GM12878 (cell line): ENCODE results near the gene BLNK. TPM values are rescaled to one million over a fixed set of nuclear protein-coding genes. Genes with fewer than 3 reads are reported as not detected.

Experiments used
- ATAC-seq: fragments of 200-7000 bp; cut with Tn5 transposase; 3 replicates; pipeline ENCODE4 v1.9.1; 2020; ENCODE audit warnings: mild to moderate bottlenecking, moderate library complexity
- BruUV-seq: library from RNA; stranded (reverse); fragments of 400-500 nt; replicated peaks from 2 replicates; lab custom pipeline; 2021; lab: Mats Ljungman, UMichigan
- CTCF ChIA-PET: fragments of 300-600 bp; sonication (Branson Sonifier 250); formaldehyde crosslinking; extraction: SDS; loops from one replicate; lab custom pipeline; 2021; ENCODE audit warnings: inconsistent platforms; lab: Yijun Ruan, JAX
- POLR2A ChIA-PET: fragments of 350-600 bp; formaldehyde crosslinking; extraction: SDS; loops from one replicate; lab custom pipeline; 2021; ENCODE audit warnings: inconsistent platforms; lab: Charles Lee
- RAD21 ChIA-PET: fragments of 300-600 bp; sonication (Branson Sonifier 250); formaldehyde crosslinking; loops from one replicate; lab custom pipeline; 2023; ENCODE audit warnings: antibody characterized with exemption; ENCODE audit not compliant: unreplicated experiment; lab: Charles Lee
- SMC1A ChIA-PET: fragments of 300-600 bp; sonication (Branson Sonifier 250); formaldehyde crosslinking; loops from one replicate; lab custom pipeline; 2023; ENCODE audit not compliant: unreplicated experiment, uncharacterized antibody; lab: Charles Lee
- DNase-seq: peaks from one replicate; pipeline ENCODE4 v3.0.0-alpha.2; 2011; ENCODE audit warnings: low read depth, low spot score
- FAIRE-seq: peaks from 3 replicates; lab custom pipeline; 2011; peaks lifted over from hg19 to GRCh38; lab: Jason Lieb, UNC
- H2AFZ ChIP-seq: 2 replicates; pipeline ENCODE4 v1.6.0; 2011; ENCODE audit warnings: low read depth, low read length, control low read depth; ENCODE audit not compliant: control insufficient read depth
- H3K27ac ChIP-seq: 2 replicates; pipeline ENCODE4 v1.5.1; 2011; ENCODE audit warnings: control low read depth; ENCODE audit not compliant: control insufficient read depth, insufficient read depth
- H3K27me3 ChIP-seq, 2 experiments: replicated peaks in 1 of 2; 2 replicates each; pipeline versions ENCODE4 v1.6.0 to v1.6.1; 2011; ENCODE audit warnings: low read length in 1 of 2; ENCODE audit not compliant: control insufficient read depth in 2 of 2, insufficient read depth in 2 of 2
- H3K36me3 ChIP-seq, 2 experiments: 2 replicates each; pipeline ENCODE4 v1.5.1; 2011; ENCODE audit warnings: low read length in 1 of 2; ENCODE audit not compliant: control insufficient read depth in 2 of 2, insufficient read depth in 2 of 2
- H3K4me1 ChIP-seq: 2 replicates; pipeline ENCODE4 v1.6.1; 2011; ENCODE audit warnings: mild to moderate bottlenecking, low read length, moderate library complexity, mixed read lengths; ENCODE audit not compliant: control insufficient read depth, insufficient read depth
- H3K4me2 ChIP-seq: 2 replicates; pipeline ENCODE4 v1.6.0; 2011; ENCODE audit warnings: control low read depth; ENCODE audit not compliant: control insufficient read depth, insufficient read depth
- H3K4me3 ChIP-seq: fragments of 200-600 bp; sonication (generic); 2 replicates; pipeline ENCODE4 v1.5.1; 2016
- H3K79me2 ChIP-seq: 2 replicates; pipeline ENCODE4 v1.6.0; 2011; ENCODE audit warnings: low read length; ENCODE audit not compliant: control insufficient read depth, insufficient read depth
- H3K9ac ChIP-seq: 2 replicates; pipeline ENCODE4 v1.8.0; 2011; ENCODE audit warnings: low read length, control low read depth, mixed read lengths; ENCODE audit not compliant: control insufficient read depth, insufficient read depth
- H3K9me3 ChIP-seq: replicated peaks from 3 replicates; pipeline ENCODE4 v1.5.1; 2011; ENCODE audit warnings: mild to moderate bottlenecking, low read length; ENCODE audit not compliant: control insufficient read depth, insufficient read depth
- H4K20me1 ChIP-seq: 2 replicates; pipeline ENCODE4 v1.6.0; 2011; ENCODE audit not compliant: control insufficient read depth, insufficient read depth
- BHLHE40 ChIP-seq, 2 experiments: fragments of 450-650 bp in 1 of 2; IDR thresholded peaks; 2 replicates each; pipeline ENCODE4 v1.6.1; 2011 to 2017; ENCODE audit warnings: low read depth in 2 of 2, borderline replicate concordance in 1 of 2, improper control_type of control experiment in 1 of 2, low read length in 1 of 2, mild to moderate bottlenecking in 1 of 2
- CBFB ChIP-seq: IDR thresholded peaks from 2 replicates; pipeline ENCODE4 v1.6.1; 2016; ENCODE audit warnings: antibody characterized with exemption, low read depth
- CEBPB ChIP-seq, 2 experiments: fragments of 150-350 bp in 1 of 2; IDR thresholded peaks; 2 replicates each; pipeline ENCODE4 v1.6.1; 2012 to 2014; ENCODE audit warnings: low read depth in 2 of 2, low read length in 2 of 2, borderline replicate concordance in 1 of 2, inconsistent platforms in 1 of 2
- CHD1 ChIP-seq: IDR thresholded peaks from 2 replicates; pipeline ENCODE4 v1.6.1; 2012; ENCODE audit warnings: low read depth, low read length, improper control_type of control experiment
- CHD2 ChIP-seq: IDR thresholded peaks from 2 replicates; pipeline ENCODE4 v1.6.1; 2011; ENCODE audit warnings: low read depth, low read length, improper control_type of control experiment, borderline replicate concordance
- DPF2 ChIP-seq: fragments of 450-650 bp; IDR thresholded peaks from 2 replicates; pipeline ENCODE4 v1.6.1; 2017; ENCODE audit warnings: mild to moderate bottlenecking
- EGR1 ChIP-seq, 2 experiments: IDR thresholded peaks; 1 replicate in 1 of 2; 2 replicates in 1 of 2; pipeline ENCODE4 v1.6.1; 2011 to 2012; ENCODE audit warnings: low read depth in 2 of 2, low read length in 2 of 2, borderline replicate concordance in 1 of 2, mild to moderate bottlenecking in 1 of 2, moderate library complexity in 1 of 2
- ELK1 ChIP-seq: IDR thresholded peaks from 2 replicates; pipeline ENCODE4 v1.6.1; 2012; ENCODE audit warnings: low read depth, low read length, improper control_type of control experiment
- KAT2A ChIP-seq: conservative IDR thresholded peaks from 2 replicates; pipeline ENCODE4 v1.6.1; 2011; ENCODE audit warnings: low read depth, low read length; ENCODE audit not compliant: control insufficient read depth
- KLF5 ChIP-seq: fragments of 450-650 bp; IDR thresholded peaks from 2 replicates; pipeline ENCODE4 v1.6.1; 2014; ENCODE audit warnings: mild to moderate bottlenecking; ENCODE audit not compliant: partially characterized antibody
- NBN ChIP-seq: fragments of 450-650 bp; IDR thresholded peaks from 2 replicates; pipeline ENCODE4 v1.6.1; 2016
- POLR2AphosphoS5 ChIP-seq: IDR thresholded peaks from 2 replicates; pipeline ENCODE4 v1.6.1; 2011; ENCODE audit warnings: mild to moderate bottlenecking, low read length, inconsistent platforms
- RELA ChIP-seq: fragments of 450-650 bp; IDR thresholded peaks from 2 replicates; pipeline ENCODE4 v1.8.0; 2014; ENCODE audit warnings: borderline replicate concordance; ENCODE audit not compliant: partially characterized antibody
- SP1 ChIP-seq: IDR thresholded peaks from one replicate; pipeline ENCODE4 v1.6.1; 2011; ENCODE audit warnings: low read depth, low read length
- TCF3 ChIP-seq: IDR thresholded peaks from 2 replicates; pipeline ENCODE4 v1.6.1; 2012; ENCODE audit warnings: low read depth, mild to moderate bottlenecking, low read length, borderline replicate concordance; ENCODE audit not compliant: insufficient read depth
- WGBS: methylation state at CpG from one replicate; pipeline ENCODE4 v1.1.6; 2016; ENCODE audit warnings: low lambda C conversion rate; ENCODE audit not compliant: insufficient replicate concordance, insufficient coverage; ENCODE audit errors: missing lambda C conversion rate; 5-methylcytosine and 5-hydroxymethylcytosine counted together
- in situ Hi-C: fragments of 300-500 bp; cut with MboI; formaldehyde crosslinking; loops from 9 replicates; pipeline ENCODE4 v1.14.3; 2018; ENCODE audit warnings: mixed read lengths
- intact Hi-C: fragments of 100-400 bp; cut with micrococcal nuclease; formaldehyde crosslinking; loops from one replicate; pipeline ENCODE4 v1.14.2; 2022; ENCODE audit not compliant: unreplicated experiment
- polyA plus RNA-seq, 11 experiments: library from polyadenylated mRNA; depleted of rRNA in 4 of 11; unstranded in 6 of 11; stranded (reverse) in 5 of 11; fragments of >200 nt; fragmentation: Nextera tagmentation in 4 of 11; fragmentation: Illumina TruSeq in 1 of 11; extraction: Ambion mirVana in 4 of 11; extraction: Trizol in 1 of 11; gene quantifications; 1 replicate in 1 of 11; 2 replicates in 10 of 11; pipeline versions ENCODE4 v1.2.1 to v1.2.3, GENCODE V29; 2011 to 2016; ENCODE audit warnings: inconsistent platforms in 2 of 11, missing spikeins in 2 of 11, low read depth in 1 of 11
- total RNA-seq, 4 experiments: library from RNA; depleted of rRNA in 3 of 4; stranded (reverse); fragments of >200 nt in 3 of 4; fragmentation: Illumina TruSeq in 1 of 4; extraction: Trizol in 1 of 4; gene quantifications; 2 replicates each; pipeline versions ENCODE4 v1.2.1 to v1.2.3, GENCODE V29; 2013 to 2021

Gene BLNK
- total and polyA plus RNA-seq, 10 of the 15 experiments (the other 5 are each of a cell fraction or from before 2014, with no cell fraction given): 79.5 to 201 (median 139) TPM

- TF ChIP-seq DPF2: no peak
- TF ChIP-seq NBN: peak; percentile 14; the same call in 1 of the 2 replicates
- TF ChIP-seq TCF3: no peak
- no peak for TF ChIP-seq RELA
- TF ChIP-seq CBFB: no peak
- TF ChIP-seq ELK1: no peak
Measured at GRCh38 chr10:96272316-96273280, 1.2 kb upstream of the BLNK start (continued).

DNA sequence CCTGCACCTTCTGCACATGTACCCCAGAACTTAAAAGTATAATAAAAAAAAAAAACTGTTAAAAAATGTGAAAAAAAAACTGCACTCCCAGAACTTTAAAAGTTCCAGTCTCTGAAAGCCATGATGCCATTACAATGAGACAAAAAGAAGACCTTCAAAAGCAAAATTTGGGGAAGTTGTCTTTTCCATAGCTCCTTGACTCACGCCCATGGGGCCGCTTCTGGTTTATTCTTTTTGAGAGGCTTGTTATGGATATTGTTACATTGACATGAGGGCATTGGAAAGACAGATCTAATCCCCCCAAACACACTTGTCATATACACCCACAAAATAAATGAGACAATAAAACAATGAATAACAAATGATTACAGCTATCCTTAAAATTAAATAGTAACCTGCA, 798 bp downstream of the BLNK start:
- BruUV-seq: no TSS peak
- Histone ChIP-seq H3K36me3 (peaks cover 2 to 7% of the 10 kb centered on the region in 2 experiments; a peak in 3 of 4 replicates), H3K9me3 (no peaks in the 10 kb centered on the region), H2AFZ (no peak overlapping the region), H3K27ac (peak overlapping the region; percentile 98), H3K4me1 (peaks cover 30% of the 10 kb centered on the region), H3K9ac (peak overlapping the region; percentile 93), H3K4me3 (peak overlapping the region; percentile 89), H4K20me1 (no peaks in the 10 kb centered on the region), H3K27me3 (no peaks in the 10 kb centered on the region), H3K4me2 (peak overlapping the region; percentile 85), H3K79me2 (peaks cover 76% of the 10 kb centered on the region)
- CTCF ChIA-PET: interaction anchor here (0.7 to 15.0 kb wide), 11 partner anchors 8 to 254 kb away, joined by 3 to 219 read pairs (median 6); no protein-coding TSS in a partner anchor
- FAIRE-seq: no peak
- WGBS: 0% methylated on average over 2 of the region's 2 CpGs
- no peak for TF ChIP-seq SP1
- no peak for TF ChIP-seq KAT2A
- no peak for TF ChIP-seq CHD1
- TF ChIP-seq CEBPB (IDR thresholded peaks at IDR 0.05; ENCODE audit: borderline replicate concordance in 1 of 2, low read depth in 2 of 2, low read length in 2 of 2): no peak
- TF ChIP-seq POLR2AphosphoS5: no peak
- TF ChIP-seq KLF5: no peak
- no peak for TF ChIP-seq BHLHE40 (IDR thresholded peaks at IDR 0.05; ENCODE audit: borderline replicate concordance in 1 of 2, low read depth in 2 of 2, low read length in 1 of 2)
- TF ChIP-seq CHD2: no peak
- TF ChIP-seq DPF2: no peak
- TF ChIP-seq EGR1 (IDR thresholded peaks at IDR 0.05; ENCODE audit: borderline replicate concordance in 1 of 2, low read depth in 2 of 2, low read length in 2 of 2): no peak
- RAD21 ChIA-PET: interaction anchor here (0.8 to 19.3 kb wide), 13 partner anchors 10 to 577 kb away, joined by 3 to 362 read pairs (median 6); partner anchors contain the start of genes TCTN3 and ZNF518A
- ATAC-seq: no peak
- intact Hi-C loops (loop anchor here (10.0 kb wide), 2 partner anchors 486 to 976 kb away; partner anchors contain the start of gene PDLIM1), in situ Hi-C loops (loop anchor here (10.0 kb wide), 1 partner anchor 986 kb away; no protein-coding TSS in a partner anchor)
- no peak for DNase-seq
- POLR2A ChIA-PET: interaction anchor here (0.6 to 9.8 kb wide), 17 partner anchors 9 to 975 kb away, joined by 3 to 174 read pairs (median 8); no protein-coding TSS in a partner anchor
- SMC1A ChIA-PET: interaction anchor here (0.7 to 12.9 kb wide), 15 partner anchors 9 to 207 kb away, joined by 3 to 305 read pairs (median 19); partner anchors contain the start of gene ZNF518A
